K562 (cell line): ENCODE results near the gene RNF217. TPM values are rescaled to one million over a fixed set of nuclear protein-coding genes. Genes with fewer than 3 reads are reported as not detected.

ENCODE experiments used
- ATAC-seq: fragments of 200-7000 bp; cut with Tn5 transposase; 3 replicates; pipeline ENCODE4 v1.9.1; 2020; ENCODE audit warnings: moderate library complexity
- BruUV-seq: library from RNA; stranded (reverse); fragments of 400-500 nt; replicated peaks from 2 replicates; lab custom pipeline; 2021; lab: Mats Ljungman, UMichigan
- CTCF ChIA-PET: fragments of 300-600 bp; formaldehyde crosslinking; extraction: SDS; loops from one replicate; lab custom pipeline; 2021; ENCODE audit warnings: low intra/inter-chr PET ratio; lab: Yijun Ruan, JAX
- POLR2A ChIA-PET: fragments of 300-600, 350-650 bp; sonication (Branson Sonifier 250); formaldehyde crosslinking; extraction: SDS; loops from one replicate; lab custom pipeline; 2021; ENCODE audit warnings: antibody characterized with exemption, inconsistent platforms; lab: Yijun Ruan, JAX
- DNase-seq, 4 experiments: peaks; one replicate each; pipeline versions ENCODE4 v3.0.0 to v3.0.0-alpha.2; 2011 to 2018; ENCODE audit warnings: low spot score in 3 of 4, mixed read lengths in 3 of 4; ENCODE audit errors: extremely low read depth in 1 of 4
- FAIRE-seq: peaks from 2 replicates; lab custom pipeline; 2011; peaks lifted over from hg19 to GRCh38; lab: Jason Lieb, UNC
- H2AFZ ChIP-seq: 2 replicates; pipeline ENCODE4 v1.6.0; 2011; ENCODE audit warnings: low read depth, low read length, control low read depth, inconsistent platforms
- H3K27ac ChIP-seq: fragments of 200-600 bp; 3 replicates; pipeline ENCODE4 v1.8.0; 2011; ENCODE audit warnings: low read depth, mild to moderate bottlenecking, control low read depth, inconsistent platforms, low read length, moderate library complexity, mixed read lengths; ENCODE audit errors: extremely low read depth
- H3K27me3 ChIP-seq, 2 experiments: fragments of 300-600 bp in 1 of 2; 2 replicates in 1 of 2; 3 replicates in 1 of 2; pipeline versions ENCODE4 v1.6.0 to v1.8.0; 2011; ENCODE audit warnings: inconsistent platforms in 2 of 2, low read length in 2 of 2, mild to moderate bottlenecking in 1 of 2, mixed read lengths in 1 of 2, moderate library complexity in 1 of 2; ENCODE audit not compliant: control insufficient read depth in 2 of 2, insufficient read depth in 2 of 2
- H3K36me3 ChIP-seq: fragments of 300-600 bp; 3 replicates; pipeline ENCODE4 v1.8.0; 2011; ENCODE audit warnings: mild to moderate bottlenecking, low read length, inconsistent platforms; ENCODE audit not compliant: control insufficient read depth, insufficient read depth
- H3K4me1 ChIP-seq, 2 experiments: fragments of 200-600 bp in 1 of 2; replicated peaks in 1 of 2; 2 replicates in 1 of 2; 3 replicates in 1 of 2; pipeline versions ENCODE4 v1.5.1 to v1.8.0; 2011; ENCODE audit warnings: inconsistent platforms in 2 of 2, low read length in 2 of 2, mild to moderate bottlenecking in 1 of 2, mixed read lengths in 1 of 2, moderate library complexity in 1 of 2; ENCODE audit not compliant: control insufficient read depth in 2 of 2, insufficient read depth in 2 of 2
- H3K4me2 ChIP-seq: 2 replicates; pipeline ENCODE4 v1.6.1; 2011; ENCODE audit warnings: low read length, control low read depth, inconsistent platforms, mixed read lengths; ENCODE audit not compliant: insufficient read depth
- H3K4me3 ChIP-seq: fragments of 200-600 bp; sonication (generic), shearing (Covaris generic); 2 replicates; pipeline ENCODE4 v1.5.1; 2016; ENCODE audit warnings: control low read depth, inconsistent platforms
- H3K79me2 ChIP-seq: fragments of 200-600 bp; 3 replicates; pipeline ENCODE4 v1.8.0; 2011; ENCODE audit warnings: low read length, inconsistent platforms; ENCODE audit not compliant: control insufficient read depth, insufficient read depth
- H3K9ac ChIP-seq, 2 experiments: 2 replicates each; pipeline versions ENCODE4 v1.6.0 to v1.6.1; 2011; ENCODE audit warnings: low read depth in 2 of 2, low read length in 2 of 2, control low read depth in 1 of 2, inconsistent platforms in 1 of 2, mild to moderate bottlenecking in 1 of 2, mixed read lengths in 1 of 2; ENCODE audit not compliant: insufficient read depth in 1 of 2
- H3K9me1 ChIP-seq: one replicate; pipeline ENCODE4 v1.6.0; 2011; ENCODE audit warnings: inconsistent platforms, mild to moderate bottlenecking, low read length, moderate library complexity; ENCODE audit not compliant: control insufficient read depth, insufficient read depth
- H3K9me3 ChIP-seq: replicated peaks from 2 replicates; pipeline ENCODE4 v1.5.1; 2011; ENCODE audit warnings: low read depth, low read length, inconsistent platforms; ENCODE audit not compliant: control insufficient read depth, insufficient read depth
- H4K20me1 ChIP-seq: replicated peaks from 2 replicates; pipeline ENCODE4 v1.6.1; 2011; ENCODE audit warnings: low read length, inconsistent platforms, mixed read lengths; ENCODE audit not compliant: control insufficient read depth, insufficient read depth
- C11orf30 ChIP-seq: fragments of 450-650 bp; IDR thresholded peaks from 2 replicates; pipeline ENCODE4 v1.6.1; 2016; ENCODE audit warnings: low read depth, mild to moderate bottlenecking
- ESRRB ChIP-seq: fragments of 250-450 bp; sonication (Bioruptor Pico); IDR thresholded peaks from 2 replicates; pipeline ENCODE4 v1.5.0; 2020; ENCODE audit warnings: mild to moderate bottlenecking, moderate library complexity, borderline replicate concordance
- HSF4 ChIP-seq: fragments of 250-450 bp; sonication (Bioruptor Pico); IDR thresholded peaks from 2 replicates; pipeline ENCODE4 v2.1.2; 2022; ENCODE audit warnings: mild to moderate bottlenecking, moderate library complexity, borderline replicate concordance
- MAFG ChIP-seq: fragments of 450-650 bp; conservative IDR thresholded peaks from 2 replicates; pipeline ENCODE4 v1.6.1; 2016; ENCODE audit warnings: missing genetic modification characterization, missing compliant biosample characterization
- SMAD1 ChIP-seq: fragments of 150-350 bp; IDR thresholded peaks from 2 replicates; pipeline ENCODE4 v1.6.1; 2014; ENCODE audit warnings: low read length, low read depth; ENCODE audit not compliant: partially characterized antibody
- ZBTB17 ChIP-seq: fragments of 450-650 bp; formaldehyde crosslinking; IDR thresholded peaks from 2 replicates; pipeline ENCODE4 v1.4.0; 2020; ENCODE audit warnings: mild to moderate bottlenecking
- WGBS: fragments of 100-300 bp; shearing (Covaris generic); methylation state at CpG from one replicate; pipeline ENCODE4 v1.1.6; 2016; ENCODE audit warnings: low coverage, mixed read lengths; ENCODE audit not compliant: insufficient coverage; ENCODE audit errors: missing lambda C conversion rate; 5-methylcytosine and 5-hydroxymethylcytosine counted together
- in situ Hi-C: fragments of 300-500 bp; cut with MboI; formaldehyde crosslinking; loops from 4 replicates; pipeline ENCODE4 v1.15.0; 2018; ENCODE audit warnings: inconsistent platforms, mixed read lengths
- intact Hi-C: fragments of 100-400 bp; cut with micrococcal nuclease; formaldehyde crosslinking; loops from 2 replicates; pipeline ENCODE4 v1.14.2; 2022
- polyA plus RNA-seq, 8 experiments: library from polyadenylated mRNA; depleted of rRNA in 4 of 8; stranded (reverse) in 5 of 8; unstranded in 3 of 8; fragments of >200 nt; fragmentation: Nextera tagmentation in 2 of 8; fragmentation: Illumina TruSeq in 1 of 8; extraction: Ambion mirVana in 2 of 8; extraction: Trizol in 1 of 8; gene quantifications; 2 replicates each; pipeline versions ENCODE4 v1.2.1 to v1.2.3, GENCODE V29; 2011 to 2014; ENCODE audit warnings: inconsistent platforms in 1 of 8, missing spikeins in 1 of 8
- total RNA-seq, 7 experiments: library from RNA; depleted of rRNA in 6 of 7; stranded (reverse); fragments of >200 nt in 6 of 7; fragmentation: Illumina TruSeq in 2 of 7; extraction: Trizol in 2 of 7; gene quantifications; 2 replicates each; pipeline versions ENCODE4 v1.2.1 to v1.2.3, GENCODE V29; 2011 to 2021; ENCODE audit warnings: low replicate concordance in 1 of 7
- TF ChIP-seq, protein P1 (sequence below): fragments of 450-650 bp; formaldehyde crosslinking; IDR thresholded peaks from 2 replicates; pipeline ENCODE4 v1.4.0; 2022; ENCODE audit warnings: missing genetic modification characterization

The RNF217 gene
- total and polyA plus RNA-seq, 9 of the 15 experiments (the other 6 are each of a cell fraction or from before 2014, with no cell fraction given): 2.9 to 25.6 (median 12.0) TPM

DNA sequence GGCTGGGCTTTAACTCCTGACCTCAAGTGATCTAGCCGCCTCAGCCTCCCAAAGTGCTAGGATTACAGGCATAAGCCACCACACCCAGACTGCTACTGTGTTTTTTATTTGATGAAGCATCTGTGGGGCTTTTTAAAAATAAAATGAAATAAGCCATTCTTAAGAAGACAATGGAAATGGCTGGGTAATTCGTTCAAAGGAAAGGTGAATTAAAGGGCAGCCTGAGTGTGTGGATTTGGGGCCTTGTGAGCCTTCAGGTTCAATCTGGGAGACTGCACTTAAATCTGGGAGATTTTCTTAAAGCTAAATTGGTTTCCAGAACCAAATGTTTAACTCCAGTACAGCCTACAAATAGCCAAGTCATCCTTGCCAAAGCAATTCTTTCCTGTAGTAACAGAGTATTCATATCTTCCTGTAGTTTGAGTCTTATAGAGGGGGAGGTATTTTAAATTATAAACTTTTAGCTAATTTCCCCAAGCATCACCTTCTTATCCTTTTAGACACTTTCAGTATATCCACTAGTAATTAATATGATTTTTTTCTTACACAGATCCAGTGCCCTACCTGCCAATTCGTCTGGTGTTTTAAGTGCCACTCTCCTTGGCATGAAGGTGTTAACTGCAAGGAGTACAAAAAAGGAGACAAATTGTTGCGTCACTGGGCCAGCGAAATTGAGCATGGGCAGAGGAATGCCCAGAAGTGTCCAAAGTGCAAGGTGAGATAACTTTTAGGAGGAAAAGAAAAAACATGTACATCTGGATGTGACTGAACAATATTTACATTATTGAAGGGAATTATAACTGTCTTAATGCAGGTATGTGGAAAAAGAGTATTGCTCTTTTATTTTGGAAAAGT is 95.4 kb downstream of the RNF217 start (continued):
- peak; percentile 55; the same call in 1 of the 2 replicates for TF ChIP-seq MAFG
- peak; percentile 49; the same call in 1 of the 2 replicates for TF ChIP-seq C11orf30
- TF ChIP-seq, all 486 proteins: peak for 5

DNA sequence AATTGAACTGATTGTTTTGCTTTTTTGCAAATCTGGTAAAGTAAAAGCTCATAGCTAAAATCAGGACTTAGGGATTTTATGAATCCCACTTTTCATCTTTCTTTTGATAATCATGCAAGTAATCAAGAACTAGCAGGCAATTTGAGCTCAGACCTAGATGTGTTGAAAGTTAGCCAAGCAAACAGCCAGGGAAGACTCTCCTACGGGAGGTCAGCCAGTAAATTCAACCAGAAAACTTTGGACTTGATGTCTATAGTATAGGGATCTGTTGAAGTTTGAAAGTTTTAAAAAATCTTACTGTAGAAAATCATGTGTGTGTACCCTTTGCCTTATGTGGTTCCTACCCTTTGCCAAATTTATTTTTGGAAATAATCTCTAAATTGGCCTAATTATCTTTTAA is 96.3 kb downstream of the RNF217 start:
- 100% methylated on average over 1 of the region's 1 CpG for WGBS
- Histone ChIP-seq H4K20me1 (no peaks in the 10 kb centered on the region), H3K36me3 (peaks cover 32% of the 10 kb centered on the region), H3K4me2 (no peak overlapping the region), H3K27me3 (no peaks in the 10 kb centered on the region), H3K27ac (no peak overlapping the region; the same call in 2 of the 3 replicates), H3K4me1 (peaks cover 0 to 4% of the 10 kb centered on the region in 2 experiments; a peak in 1 of 5 replicates), H3K9ac (no peak overlapping the region), H3K4me3 (no peak overlapping the region), H2AFZ (no peak overlapping the region), H3K9me1 (no peaks in the 10 kb centered on the region), H3K79me2 (peaks cover 6% of the 10 kb centered on the region; the same call in 1 of the 3 replicates), H3K9me3 (no peaks in the 10 kb centered on the region)
- in situ Hi-C loops: no loop called here
- DNase-seq (no peak), FAIRE-seq (no peak), ATAC-seq (no peak)
- POLR2A ChIA-PET: interaction anchor here (0.6 to 0.9 kb wide), 2 partner anchors 166 to 178 kb away, joined by 3 to 5 read pairs; no protein-coding TSS in a partner anchor
- TF ChIP-seq ESRRB (CRISPR knock-in tag) (no peak), HSF4 (no peak), SMAD1 (no peak), ZBTB17 (CRISPR knock-in tag) (no peak)
- TF ChIP-seq, protein P1, sequence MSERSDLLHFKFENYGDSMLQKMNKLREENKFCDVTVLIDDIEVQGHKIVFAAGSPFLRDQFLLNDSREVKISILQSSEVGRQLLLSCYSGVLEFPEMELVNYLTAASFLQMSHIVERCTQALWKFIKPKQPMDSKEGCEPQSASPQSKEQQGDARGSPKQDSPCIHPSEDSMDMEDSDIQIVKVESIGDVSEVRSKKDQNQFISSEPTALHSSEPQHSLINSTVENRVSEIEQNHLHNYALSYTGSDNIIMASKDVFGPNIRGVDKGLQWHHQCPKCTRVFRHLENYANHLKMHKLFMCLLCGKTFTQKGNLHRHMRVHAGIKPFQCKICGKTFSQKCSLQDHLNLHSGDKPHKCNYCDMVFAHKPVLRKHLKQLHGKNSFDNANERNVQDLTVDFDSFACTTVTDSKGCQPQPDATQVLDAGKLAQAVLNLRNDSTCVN (CRISPR knock-in tag): no peak
- BruUV-seq: no TSS peak
- intact Hi-C loops: no loop called here
- CTCF ChIA-PET: no interaction called here
